H1 (cell line): ENCODE measurements around the gene PLPP7.

Experiments
- ATF3 ChIP-seq: IDR thresholded peaks from 2 replicates; pipeline ENCODE4 v1.6.1; 2011; ENCODE audit warnings: low read depth, mild to moderate bottlenecking, low read length; ENCODE audit not compliant: insufficient read depth
- BCL11A ChIP-seq, 2 experiments: IDR thresholded peaks; one replicate each; pipeline ENCODE4 v1.6.1; 2011; ENCODE audit warnings: low read depth in 2 of 2, low read length in 2 of 2, mild to moderate bottlenecking in 2 of 2
- CBX8 ChIP-seq: fragments of 300-800, 300-1000 bp; sonication (generic); IDR thresholded peaks from 2 replicates; pipeline ENCODE4 v1.7.1; 2016; ENCODE audit warnings: low read depth, low read length, borderline replicate concordance
- CEBPB ChIP-seq: IDR thresholded peaks from 2 replicates; pipeline ENCODE4 v1.6.1; 2012; ENCODE audit warnings: low read depth, low read length
- CREB1 ChIP-seq: IDR thresholded peaks from 2 replicates; pipeline ENCODE4 v1.6.1; 2012; ENCODE audit warnings: inconsistent platforms
- CTCF ChIP-seq, 3 experiments: IDR thresholded peaks; 1 replicate in 2 of 3; 2 replicates in 1 of 3; pipeline versions ENCODE4 v1.5.1 to v1.6.1; 2011; ENCODE audit warnings: low read length in 3 of 3, mild to moderate bottlenecking in 3 of 3, inconsistent platforms in 2 of 3, low read depth in 1 of 3, moderate library complexity in 1 of 3; ENCODE audit not compliant: insufficient read depth in 1 of 3; ENCODE audit errors: control extremely low read depth in 1 of 3
- EGR1 ChIP-seq: IDR thresholded peaks from 2 replicates; pipeline ENCODE4 v1.6.1; 2011; ENCODE audit warnings: low read depth, low read length, borderline replicate concordance
- EZH2 ChIP-seq: fragments of 200-600 bp; sonication (generic); IDR thresholded peaks from 2 replicates; pipeline ENCODE4 v1.7.1; 2012; ENCODE audit warnings: low read depth, mild to moderate bottlenecking, moderate library complexity, low read length, inconsistent platforms; ENCODE audit not compliant: severe bottlenecking
- HDAC2 ChIP-seq, 2 experiments: fragments of 300-600 bp in 1 of 2; sonication (generic) in 1 of 2; IDR thresholded peaks; 2 replicates each; pipeline ENCODE4 v1.6.1; 2011 to 2012; ENCODE audit warnings: low read depth in 2 of 2, low read length in 2 of 2, mild to moderate bottlenecking in 2 of 2, moderate library complexity in 2 of 2, borderline replicate concordance in 1 of 2, inconsistent platforms in 1 of 2
- TAF1 ChIP-seq: IDR thresholded peaks from 2 replicates; pipeline ENCODE4 v1.6.1; 2011; ENCODE audit warnings: mild to moderate bottlenecking, low read depth, low read length

GRCh38 chr9:131254626-131255025, 34.9 kb upstream of the PLPP7 start:
- TF ChIP-seq EZH2 (no peak), TAF1 (no peak), CTCF (IDR thresholded peaks at IDR 0.05; ENCODE audit: control extremely low read depth in 1 of 3, insufficient read depth in 1 of 3, low read depth in 1 of 3, low read length in 3 of 3) (no peak), CBX8 (no peak), EGR1 (no peak), CREB1 (no peak), ATF3 (no peak), HDAC2 (IDR thresholded peaks at IDR 0.05; ENCODE audit: borderline replicate concordance in 1 of 2, low read depth in 2 of 2, low read length in 2 of 2) (no peak), CEBPB (no peak), BCL11A (IDR thresholded peaks at IDR 0.05; ENCODE audit: low read depth in 2 of 2, low read length in 2 of 2) (no peak)
